WTC11 (cell line): Measurements from ENCODE around the gene DYRK3. TPM values are rescaled to one million over a fixed set of nuclear protein-coding genes. Genes with fewer than 3 reads are reported as not detected.

Experiments
- ATF1 ChIP-seq: sonication (generic); formaldehyde crosslinking; IDR thresholded peaks from 2 replicates; pipeline ENCODE4 v1.8.1; 2023; ENCODE audit warnings: mild to moderate bottlenecking, moderate library complexity, missing genetic modification reagents
- ATF3 ChIP-seq: sonication (generic); formaldehyde crosslinking; conservative IDR thresholded peaks from 2 replicates; pipeline ENCODE4 v1.8.1; 2022; ENCODE audit warnings: mild to moderate bottlenecking, missing genetic modification reagents
- E2F5 ChIP-seq: sonication (generic); formaldehyde crosslinking; IDR thresholded peaks from 2 replicates; pipeline ENCODE4 v1.8.1; 2022; ENCODE audit warnings: mild to moderate bottlenecking, moderate library complexity, missing genetic modification reagents
- IRF1 ChIP-seq: sonication (generic); formaldehyde crosslinking; IDR thresholded peaks from 2 replicates; pipeline ENCODE4 v1.8.0; 2023; ENCODE audit warnings: missing genetic modification reagents
- MLX ChIP-seq: sonication (generic); formaldehyde crosslinking; IDR thresholded peaks from 2 replicates; pipeline ENCODE4 v1.8.1; 2023; ENCODE audit warnings: mild to moderate bottlenecking, missing genetic modification reagents, moderate library complexity
- NFATC4 ChIP-seq: fragments of 250-450 bp; sonication (Bioruptor Pico); IDR thresholded peaks from 2 replicates; pipeline ENCODE4 v1.9.0; 2021; ENCODE audit warnings: mild to moderate bottlenecking
- SP1 ChIP-seq: sonication (generic); formaldehyde crosslinking; conservative IDR thresholded peaks from 2 replicates; pipeline ENCODE4 v1.8.1; 2022; ENCODE audit warnings: missing genetic modification reagents
- TCF7 ChIP-seq: sonication (generic); formaldehyde crosslinking; IDR thresholded peaks from 2 replicates; pipeline ENCODE4 v1.8.0; 2022; ENCODE audit warnings: mild to moderate bottlenecking, low read depth, missing genetic modification reagents, moderate library complexity
- ZMAT4 ChIP-seq: fragments of 250-450 bp; sonication (Bioruptor Pico); IDR thresholded peaks from 2 replicates; pipeline ENCODE4 v1.9.0; 2021; ENCODE audit warnings: mild to moderate bottlenecking
- ZNF317 ChIP-seq: sonication (generic); formaldehyde crosslinking; IDR thresholded peaks from 2 replicates; pipeline ENCODE4 v1.8.1; 2023; ENCODE audit warnings: low read depth, mild to moderate bottlenecking, moderate library complexity, missing genetic modification reagents, borderline replicate concordance
- ZNF423 ChIP-seq: fragments of 250-450 bp; sonication (Bioruptor Pico); IDR thresholded peaks from 2 replicates; pipeline ENCODE4 v2.1.2; 2022; ENCODE audit warnings: mild to moderate bottlenecking, moderate library complexity
- total RNA-seq: library from RNA; stranded (reverse); gene quantifications from 3 replicates; pipeline ENCODE4 v1.2.3, GENCODE V29; 2021

The DYRK3 gene
- total RNA-seq, 1 experiment from 2014 or later: 7.8 TPM

- TF ChIP-seq E2F5 (CRISPR knock-in tag): no peak
- no peak for TF ChIP-seq ATF3 (CRISPR knock-in tag)
- TF ChIP-seq SP1 (CRISPR knock-in tag): no peak
- no peak for TF ChIP-seq ZMAT4 (CRISPR knock-in tag)
- no peak for TF ChIP-seq ZNF317 (CRISPR knock-in tag)
- no peak for TF ChIP-seq NFATC4 (CRISPR knock-in tag)
- TF ChIP-seq MLX (CRISPR knock-in tag): no peak
- no peak for TF ChIP-seq ZNF423 (CRISPR knock-in tag)
- no peak for TF ChIP-seq TCF7
- TF ChIP-seq IRF1: no peak
- TF ChIP-seq ATF1 (CRISPR knock-in tag): no peak
- TF ChIP-seq, all 79 proteins: peak for 0
Observed at GRCh38 chr1:206698011-206698410, 62.7 kb downstream of the DYRK3 start (continued).

Other genes with a start within 250 kb of the DYRK3 start
- 7.8 to 8.1 TPM (median 8.0 TPM) in 3 replicates for gene IKBKE, start 165.1 kb upstream of the DYRK3 start, total RNA-seq
- 1.7 to 2.1 TPM (median 1.7 TPM) in 3 replicates for gene RASSF5, start 128.0 kb upstream of the DYRK3 start, total RNA-seq
- gene EIF2D, start 23.1 kb upstream of the DYRK3 start, total RNA-seq: 35.7 to 36.8 TPM (median 35.9 TPM) in 3 replicates
- gene MAPKAPK2, start 49.4 kb downstream of the DYRK3 start, total RNA-seq: 46.4 to 54.9 TPM (median 48.9 TPM) in 3 replicates
- gene IL19, start 135.2 kb downstream of the DYRK3 start, total RNA-seq: not detected in 3 replicates
- not detected in 3 replicates for gene IL10, start 137.0 kb downstream of the DYRK3 start, total RNA-seq
- gene IL20, start 230.1 kb downstream of the DYRK3 start, total RNA-seq: not detected in 3 replicates